Osteocyte (in vitro differentiated cells): Measurements from ENCODE around the gene ZNF281. TPM values are rescaled to one million over a fixed set of nuclear protein-coding genes. Genes with fewer than 3 reads are reported as not detected.

Experiments used
- DNase-seq: peaks from one replicate; pipeline ENCODE4 v3.0.0; 2021; ENCODE audit warnings: mixed read lengths; ENCODE audit not compliant: unreplicated experiment; ENCODE audit errors: extremely low spot score
- H3K27ac Mint-ChIP-seq: one replicate; pipeline ENCODE4 v1.8.0; 2021; ENCODE audit warnings: mild to moderate bottlenecking, mixed read lengths; ENCODE audit not compliant: unreplicated experiment
- H3K27me3 Mint-ChIP-seq: one replicate; pipeline ENCODE4 v1.8.0; 2021; ENCODE audit warnings: mixed read lengths; ENCODE audit not compliant: unreplicated experiment
- H3K36me3 Mint-ChIP-seq: one replicate; pipeline ENCODE4 v1.8.0; 2021; ENCODE audit warnings: mixed read lengths; ENCODE audit not compliant: unreplicated experiment
- H3K4me1 Mint-ChIP-seq: one replicate; pipeline ENCODE4 v1.8.0; 2021; ENCODE audit warnings: mixed read lengths; ENCODE audit not compliant: unreplicated experiment
- H3K4me3 Mint-ChIP-seq: one replicate; pipeline ENCODE4 v1.8.0; 2021; ENCODE audit warnings: mild to moderate bottlenecking, moderate library complexity, mixed read lengths; ENCODE audit not compliant: unreplicated experiment
- H3K9me3 Mint-ChIP-seq: one replicate; pipeline ENCODE4 v1.8.0; 2021; ENCODE audit warnings: mixed read lengths; ENCODE audit not compliant: unreplicated experiment
- CTCF ChIP-seq: fragments of 200-600 bp; sonication (generic); IDR thresholded peaks from 2 replicates; pipeline ENCODE4 v1.5.0; 2021; ENCODE audit warnings: antibody characterized with exemption, mild to moderate bottlenecking, moderate library complexity
- total RNA-seq: library from RNA; stranded (reverse); gene quantifications from 2 replicates; pipeline ENCODE4 v1.2.1, GENCODE V29; 2021

Gene ZNF281
- total RNA-seq, 1 donor from 2014 or later, result 18.2 TPM

- Mint-ChIP-seq H3K9me3 (no peaks in the 10 kb centered on the region), H3K4me1 (peaks cover 26% of the 10 kb centered on the region), H3K27me3 (no peaks in the 10 kb centered on the region), H3K36me3 (no peaks in the 10 kb centered on the region), H3K27ac (no peak overlapping the region), H3K4me3 (no peak overlapping the region)
- peak; percentile 21 for DNase-seq
- no peak for TF ChIP-seq CTCF
Measured at GRCh38 chr1:200365897-200366426, 43.9 kb downstream of the ZNF281 start.

- H3K36me3 Mint-ChIP-seq, result no peaks in the 10 kb centered on the region
- H3K9me3 Mint-ChIP-seq, result no peaks in the 10 kb centered on the region
- no peak for DNase-seq
- H3K4me1 Mint-ChIP-seq, result peaks cover 25% of the 10 kb centered on the region
- H3K27me3 Mint-ChIP-seq, result no peaks in the 10 kb centered on the region
- H3K4me3 Mint-ChIP-seq, result no peak overlapping the region
- H3K27ac Mint-ChIP-seq, result no peak overlapping the region
- no peak for TF ChIP-seq CTCF
Measured at GRCh38 chr1:200364831-200365230, 45.0 kb downstream of the ZNF281 start.

GRCh38 chr1:200364091-200364759, 45.6 kb downstream of the ZNF281 start:
- no peaks in the 10 kb centered on the region for H3K27me3 Mint-ChIP-seq
- DNase-seq, result peak; percentile 4
- TF ChIP-seq CTCF, result no peak
- peaks cover 21% of the 10 kb centered on the region for H3K4me1 Mint-ChIP-seq
- no peaks in the 10 kb centered on the region for H3K9me3 Mint-ChIP-seq
- no peak overlapping the region for H3K27ac Mint-ChIP-seq
- H3K4me3 Mint-ChIP-seq, result no peak overlapping the region
- no peaks in the 10 kb centered on the region for H3K36me3 Mint-ChIP-seq

- TF ChIP-seq CTCF, result no peak
- no peak overlapping the region for H3K4me3 Mint-ChIP-seq
- DNase-seq, result no peak
- H3K4me1 Mint-ChIP-seq, result peaks cover 17% of the 10 kb centered on the region
- no peaks in the 10 kb centered on the region for H3K9me3 Mint-ChIP-seq
- no peaks in the 10 kb centered on the region for H3K36me3 Mint-ChIP-seq
- no peaks in the 10 kb centered on the region for H3K27me3 Mint-ChIP-seq
- no peak overlapping the region for H3K27ac Mint-ChIP-seq
Measured at GRCh38 chr1:200363264-200363933, 46.4 kb downstream of the ZNF281 start.

GRCh38 chr1:200362421-200362820, 47.4 kb downstream of the ZNF281 start:
- Mint-ChIP-seq H3K4me1 (peaks cover 9% of the 10 kb centered on the region), H3K36me3 (no peaks in the 10 kb centered on the region), H3K27me3 (no peaks in the 10 kb centered on the region), H3K9me3 (no peaks in the 10 kb centered on the region), H3K27ac (no peak overlapping the region), H3K4me3 (no peak overlapping the region)
- no peak for TF ChIP-seq CTCF
- peak; percentile 21 for DNase-seq
